OCI-LY7 (cell line): ENCODE measurements around the gene ARF5. TPM values are rescaled to one million over a fixed set of nuclear protein-coding genes. Genes with fewer than 3 reads are reported as not detected.
A peak's percentile ranks its signal among the peaks of the same experiment; 100 is the strongest.

ENCODE experiments used
- BruUV-seq: library from RNA; stranded (reverse); fragments of 400-500 nt; replicated peaks from 2 replicates; lab custom pipeline; 2021; lab: Mats Ljungman, UMichigan
- CTCF ChIA-PET: fragments of 300-600 bp; sonication (Branson Sonifier 250); formaldehyde crosslinking; loops from one replicate; lab custom pipeline; 2022; ENCODE audit warnings: antibody characterized with exemption; ENCODE audit not compliant: unreplicated experiment; lab: Charles Lee
- POLR2A ChIA-PET: fragments of 300-600 bp; sonication (Branson Sonifier 250); formaldehyde crosslinking; loops from one replicate; lab custom pipeline; 2022; ENCODE audit warnings: antibody characterized with exemption; lab: Charles Lee
- DNase-seq: peaks from one replicate; pipeline ENCODE4 v3.0.0-alpha.2; 2015; ENCODE audit warnings: low spot score
- H2AFZ ChIP-seq: fragments of 200-600 bp; sonication (generic), shearing (Covaris generic); 2 replicates; pipeline ENCODE4 v1.6.1; 2014; ENCODE audit warnings: mild to moderate bottlenecking, antibody characterized with exemption, low read length, moderate library complexity
- H3K27ac ChIP-seq: fragments of 200-600 bp; sonication (generic); 2 replicates; pipeline ENCODE4 v1.5.1; 2014; ENCODE audit warnings: mixed run types, low read depth, mild to moderate bottlenecking, moderate library complexity, low read length, inconsistent platforms; ENCODE audit not compliant: poor library complexity, severe bottlenecking
- H3K36me3 ChIP-seq: fragments of 200-600 bp; sonication (generic); 2 replicates; pipeline ENCODE4 v1.6.1; 2014; ENCODE audit warnings: mild to moderate bottlenecking, antibody characterized with exemption, low read length, moderate library complexity, mixed read lengths; ENCODE audit not compliant: insufficient read depth
- H3K4me1 ChIP-seq: fragments of 200-600 bp; sonication (generic); 2 replicates; pipeline ENCODE4 v1.5.1; 2014; ENCODE audit warnings: mild to moderate bottlenecking, low read length; ENCODE audit not compliant: insufficient read depth, poor library complexity, severe bottlenecking
- H3K4me2 ChIP-seq: fragments of 200-600 bp; sonication (generic); 2 replicates; pipeline ENCODE4 v1.6.1; 2014; ENCODE audit warnings: mild to moderate bottlenecking, low read length
- H3K4me3 ChIP-seq: fragments of 200-600 bp; sonication (generic); 2 replicates; pipeline ENCODE4 v1.5.1; 2014; ENCODE audit warnings: mild to moderate bottlenecking, low read depth, low read length; ENCODE audit not compliant: poor library complexity, severe bottlenecking
- H3K79me2 ChIP-seq: fragments of 200-600 bp; sonication (generic); 2 replicates; pipeline ENCODE4 v1.6.1; 2016; ENCODE audit warnings: low read depth, mild to moderate bottlenecking, low read length, moderate library complexity, mixed read lengths; ENCODE audit not compliant: insufficient read depth
- H3K9me2 ChIP-seq: fragments of 200-600 bp; sonication (generic); 2 replicates; pipeline ENCODE4 v1.6.1; 2016; ENCODE audit warnings: mild to moderate bottlenecking, low read length, mixed read lengths; ENCODE audit not compliant: insufficient read depth
- H3K9me3 ChIP-seq: fragments of 200-600 bp; sonication (generic); 2 replicates; pipeline ENCODE4 v1.6.1; 2014; ENCODE audit warnings: mild to moderate bottlenecking, mixed run types, low read length, mixed read lengths
- H4K20me1 ChIP-seq: fragments of 200-600 bp; sonication (generic); 2 replicates; pipeline ENCODE4 v1.6.1; 2014; ENCODE audit warnings: mild to moderate bottlenecking, antibody characterized with exemption, low read length, moderate library complexity, mixed read lengths; ENCODE audit not compliant: insufficient read depth
- CTCF ChIP-seq: fragments of 200-600 bp; sonication (generic); conservative IDR thresholded peaks from 2 replicates; pipeline ENCODE4 v1.5.1; 2014; ENCODE audit warnings: mild to moderate bottlenecking, antibody characterized with exemption, low read length, moderate library complexity, mixed read lengths
- EZH2phosphoT487 ChIP-seq: fragments of 200-600 bp; sonication (generic); IDR thresholded peaks from 2 replicates; pipeline ENCODE4 v1.6.1; 2018; ENCODE audit warnings: low read depth, borderline replicate concordance, mild to moderate bottlenecking, mixed run types, antibody characterized with exemption, low read length, moderate library complexity, mixed read lengths
- intact Hi-C: fragments of 100-400 bp; cut with micrococcal nuclease; formaldehyde crosslinking; loops from one replicate; pipeline ENCODE4 v1.10.0; 2022; ENCODE audit not compliant: unreplicated experiment
- total RNA-seq, 2 experiments: library from RNA; depleted of rRNA in 1 of 2; stranded (reverse); fragments of >200 nt in 1 of 2; shearing (Covaris generic) in 1 of 2; gene quantifications; 2 replicates each; pipeline ENCODE4 v1.2.3, GENCODE V29; 2014 to 2022

ARF5 gene
- total RNA-seq, 2 experiments from 2014 or later = 151 to 162 TPM

- Histone ChIP-seq H3K4me1 (peaks cover 32% of the 10 kb centered on the region), H3K4me3 (peak overlapping the region; percentile 84), H2AFZ (no peak overlapping the region), H4K20me1 (peaks cover 22% of the 10 kb centered on the region; the same call in 1 of the 2 replicates), H3K4me2 (peak overlapping the region; percentile 96), H3K79me2 (peaks cover 31% of the 10 kb centered on the region; the same call in 1 of the 2 replicates), H3K27ac (no peak overlapping the region), H3K9me2 (no peaks in the 10 kb centered on the region), H3K9me3 (no peaks in the 10 kb centered on the region), H3K36me3 (peaks cover 27% of the 10 kb centered on the region)
- POLR2A ChIA-PET = interaction anchor here (0.6 kb wide), 1 partner anchor 443 kb away, joined by 4 read pairs; no protein-coding TSS in a partner anchor
- no peak for DNase-seq
- no peak for TF ChIP-seq CTCF
- CTCF ChIA-PET = no interaction called here
- intact Hi-C loops = loop anchor here (5.0 kb wide), 2 partner anchors 68 to 192 kb away; partner anchors contain the start of genes SND1 and ZNF800
- BruUV-seq = no TSS peak
Measured at GRCh38 chr7:127584648-127585043, 3.6 kb upstream of the ARF5 start.

- Histone ChIP-seq H3K9me3 (no peaks in the 10 kb centered on the region), H3K4me2 (peak within 1 kb of the TSS; percentile 96), H3K36me3 (peaks cover 32% of the 10 kb centered on the region), H3K4me3 (peak within 1 kb of the TSS; percentile 84), H4K20me1 (peaks cover 24% of the 10 kb centered on the region; the same call in 1 of the 2 replicates), H3K4me1 (peaks cover 35% of the 10 kb centered on the region), H3K27ac (peak within 1 kb of the TSS; percentile 7), H3K9me2 (no peaks in the 10 kb centered on the region), H3K79me2 (peaks cover 34% of the 10 kb centered on the region; the same call in 1 of the 2 replicates), H2AFZ (peak within 1 kb of the TSS; percentile 96)
- ChIA-PET CTCF (no interaction called here), POLR2A (interaction anchor here (0.7 to 1.3 kb wide), 3 partner anchors 8 to 41 kb away, joined by 3 to 6 read pairs (median 3); no protein-coding TSS in a partner anchor)
- TF ChIP-seq EZH2phosphoT487 (no peak), CTCF (no peak)
- intact Hi-C loops = loop anchor here (5.0 kb wide), 2 partner anchors 67 to 193 kb away; partner anchors contain the start of genes SND1 and ZNF800
- TSS peak; percentile 72 for BruUV-seq
- DNase-seq = peak; percentile 91
Measured at GRCh38 chr7:127585044-127585953, 2.9 kb upstream of the ARF5 start, which contains the start of gene GCC1. TSS of gene GCC1 (minus strand) at chr7:127585596. CDS start at chr7:127585182, 414 bp downstream.
